GM21526 (cell line): ENCODE results near the gene ABCC9.

Source experiments
- ATAC-seq: cut with Tn5 transposase; IDR thresholded peaks from one replicate; pipeline ENCODE4 v1.9.1; 2021; ENCODE audit warnings: moderate library complexity; ENCODE audit not compliant: unreplicated experiment, low FRiP score

The ABCC9 gene

DNA sequence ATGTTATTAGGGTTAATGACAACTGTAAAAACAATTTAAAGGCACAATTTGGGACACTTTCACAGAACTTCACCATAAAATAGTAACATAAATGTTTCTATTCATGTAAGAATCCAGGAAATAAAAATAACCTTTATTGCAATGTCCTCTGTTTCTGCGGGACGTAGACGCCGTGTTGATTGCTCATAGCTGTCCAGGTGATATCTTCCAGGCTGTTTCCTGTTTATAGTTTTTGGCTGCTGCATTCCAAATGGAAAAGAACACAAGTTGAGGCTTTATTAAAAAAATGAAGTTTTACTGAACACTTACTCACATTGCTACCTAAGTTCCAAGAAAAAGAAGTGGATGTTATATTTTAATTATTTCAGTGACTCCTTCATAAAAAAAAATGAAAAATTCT, 58.6 kb downstream of the ABCC9 start:
- ATAC-seq, result no peak

DNA sequence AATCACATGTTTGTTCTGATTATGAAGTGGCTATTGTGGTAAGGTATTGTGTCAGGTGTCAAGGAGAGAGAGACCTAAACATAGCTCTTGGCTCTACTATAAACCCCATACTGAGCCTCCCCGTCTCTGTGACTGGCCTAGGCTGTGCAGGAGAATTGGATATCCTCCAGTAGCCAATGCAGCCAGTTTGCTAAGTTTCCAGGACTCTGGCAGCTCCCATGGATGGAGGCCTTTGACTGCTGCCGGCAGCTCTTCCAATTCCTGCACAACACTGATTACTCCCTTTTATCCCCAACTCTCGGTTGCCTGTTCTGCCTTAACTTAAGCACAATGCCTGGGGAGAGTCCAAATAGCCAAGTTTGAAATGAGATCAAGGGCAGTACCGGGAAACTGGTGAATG, 59.3 kb downstream of the ABCC9 start:
- no peak for ATAC-seq

DNA sequence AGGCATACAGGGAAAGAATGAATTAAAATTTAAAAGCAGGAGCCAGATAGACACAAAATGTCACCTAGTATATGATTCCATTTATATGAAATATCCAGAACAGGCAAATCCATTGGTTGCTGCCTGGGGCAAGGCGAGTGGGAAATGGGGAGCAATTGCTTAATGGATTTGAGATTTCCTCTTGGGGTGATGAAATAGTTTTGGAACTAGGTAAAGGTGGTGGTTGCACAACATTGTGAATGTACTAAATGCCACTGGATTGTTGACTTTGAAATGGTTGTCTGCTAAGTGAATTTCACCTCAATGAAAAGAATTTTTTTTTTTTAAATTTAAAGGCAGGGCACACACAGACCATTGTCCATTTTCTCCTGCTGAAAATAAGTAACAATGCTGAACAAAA, 61.9 kb downstream of the ABCC9 start:
- ATAC-seq, result no peak

DNA sequence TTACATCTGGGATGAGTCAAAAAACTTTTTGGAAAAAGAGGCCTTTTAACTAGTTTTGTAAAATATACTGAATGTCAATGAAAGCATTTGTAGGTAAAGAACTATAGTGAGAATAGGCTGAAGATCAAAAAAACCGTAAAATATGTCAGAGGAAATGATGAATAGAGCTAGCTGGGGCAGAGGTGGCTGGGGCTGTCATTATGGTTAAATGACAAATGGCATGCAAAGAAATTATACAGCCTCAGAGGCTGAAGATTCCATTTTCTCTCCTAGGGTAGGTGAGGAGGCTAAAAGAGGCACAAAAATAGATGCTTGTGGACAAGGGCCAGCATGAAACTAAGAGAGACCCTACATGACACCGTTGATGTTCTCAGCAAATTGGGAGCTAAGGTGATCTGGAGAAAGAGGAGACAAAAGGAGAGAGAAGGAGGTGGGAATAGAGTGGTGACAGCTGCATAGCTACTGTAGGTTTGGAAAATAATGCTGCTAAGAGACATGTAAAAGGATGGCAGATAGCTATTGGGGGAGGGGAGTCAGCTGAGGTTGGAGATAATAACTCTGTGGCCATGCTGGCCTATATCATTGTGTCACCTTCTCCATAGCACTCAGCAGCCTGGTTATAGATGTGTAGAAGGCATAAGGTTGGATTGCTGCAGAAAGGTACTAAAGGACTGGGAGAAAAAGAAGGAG, 63.8 kb downstream of the ABCC9 start:
- no peak for ATAC-seq

DNA sequence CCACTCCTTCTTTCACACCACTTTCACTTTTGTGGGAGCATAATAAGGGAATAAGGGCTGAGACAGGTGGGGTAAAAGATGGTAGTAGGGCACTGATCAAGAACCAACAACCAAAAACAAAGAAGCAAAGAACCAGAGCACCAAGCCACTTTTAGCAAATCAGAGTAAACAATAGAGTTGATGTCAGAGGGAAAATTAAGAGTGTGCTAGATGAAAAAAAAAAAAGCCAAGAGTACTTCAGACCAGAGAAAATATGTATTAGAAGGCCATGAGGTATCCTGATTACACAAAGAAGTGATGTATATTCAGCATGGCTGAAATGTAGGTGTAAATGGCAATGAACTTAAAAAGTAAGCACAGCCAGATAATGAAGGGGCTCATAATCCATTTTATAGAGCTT, 75.4 kb downstream of the ABCC9 start:
- ATAC-seq, result no peak

DNA sequence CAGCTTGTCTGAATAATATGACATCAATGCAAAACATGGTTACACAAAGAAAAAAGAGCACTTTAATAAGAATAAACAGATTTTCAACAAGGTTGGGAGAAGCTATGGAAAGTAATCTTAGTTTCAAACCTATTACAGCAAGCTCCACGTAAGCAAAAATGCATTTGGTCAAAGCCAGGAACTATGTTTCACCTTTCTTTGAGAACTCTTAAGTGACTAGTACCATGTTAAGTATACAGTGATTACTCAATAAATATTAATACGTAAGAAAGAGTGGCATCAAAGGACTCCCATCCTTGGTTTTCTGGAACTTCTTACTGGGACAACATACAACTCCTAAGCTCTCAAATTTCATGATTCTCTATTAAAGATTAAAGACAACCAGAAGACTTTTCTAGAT, 80.7 kb downstream of the ABCC9 start:
- no peak for ATAC-seq

DNA sequence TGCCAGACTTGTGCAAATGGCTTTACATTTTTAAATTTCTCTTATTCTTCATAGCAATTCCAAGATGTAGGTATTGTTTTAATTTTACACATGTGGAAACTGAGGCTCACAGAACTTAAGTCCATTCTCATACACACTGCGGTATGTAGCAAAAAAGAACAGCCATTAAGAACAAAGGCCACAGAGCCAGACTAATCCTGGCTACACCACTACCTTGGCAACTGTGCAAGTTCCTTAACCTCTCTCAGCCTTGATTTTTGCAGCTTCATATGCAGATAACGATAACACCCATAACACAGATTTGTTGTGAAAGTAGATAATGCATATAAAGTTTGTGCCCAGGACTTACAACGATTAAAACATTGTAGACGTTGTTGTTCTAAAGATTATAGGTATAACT, 81.1 kb downstream of the ABCC9 start:
- ATAC-seq, result no peak

DNA sequence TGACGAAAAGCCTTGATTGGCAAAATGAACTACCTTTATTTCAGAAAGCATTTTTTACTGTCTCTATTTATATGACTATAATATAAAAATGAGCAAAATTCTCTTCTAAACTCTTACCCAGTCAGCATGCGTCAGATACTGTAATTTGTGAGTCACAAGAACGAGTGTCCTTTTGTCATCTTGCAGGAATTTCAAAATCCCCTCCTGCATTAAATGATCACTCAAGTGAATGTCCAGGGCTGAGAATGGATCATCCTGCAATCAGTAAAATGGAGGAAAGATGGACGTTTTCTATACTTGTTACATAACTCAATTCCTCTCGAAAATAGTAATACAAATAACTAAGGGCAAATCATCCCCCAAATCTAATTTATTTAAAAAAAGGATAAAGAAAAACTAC, 89.0 kb downstream of the ABCC9 start:
- no peak for ATAC-seq

DNA sequence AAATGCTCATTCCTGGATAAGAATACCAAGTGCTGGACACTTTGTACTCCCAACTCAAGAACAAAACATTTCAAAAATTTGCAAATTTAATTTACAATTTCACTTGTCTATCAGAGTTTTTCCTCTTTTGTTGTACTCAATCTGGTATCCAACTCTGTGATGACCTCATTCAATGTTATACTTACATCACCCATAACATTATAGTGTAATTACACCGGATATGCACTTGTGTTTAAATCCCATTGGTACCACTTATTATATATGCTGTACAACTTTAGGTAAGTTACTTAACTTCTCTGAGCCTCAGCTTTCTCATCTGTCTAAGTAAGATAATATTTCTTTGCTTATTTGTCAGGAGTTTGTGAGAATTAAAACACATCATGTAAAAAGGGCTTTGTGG, 90.1 kb downstream of the ABCC9 start:
- ATAC-seq, result no peak

DNA sequence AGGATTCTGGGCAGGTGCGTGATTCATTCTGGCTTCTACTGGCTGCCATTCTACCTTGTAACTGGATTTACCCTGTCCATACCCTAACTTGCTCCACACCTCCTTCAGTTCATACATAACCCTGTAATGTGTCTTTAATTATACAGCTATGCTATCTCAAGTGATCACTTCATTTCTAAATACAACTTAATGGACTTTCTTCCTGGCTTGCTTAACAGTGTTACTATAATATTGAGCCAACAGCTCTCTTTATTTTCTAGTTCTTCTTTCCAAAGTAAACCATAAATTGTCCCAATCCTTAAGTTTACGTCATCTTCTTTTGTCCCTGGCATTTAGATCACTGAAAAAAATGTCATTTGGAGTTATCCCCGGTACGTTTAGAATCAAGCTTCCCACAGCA, 90.8 kb downstream of the ABCC9 start:
- ATAC-seq, result no peak

DNA sequence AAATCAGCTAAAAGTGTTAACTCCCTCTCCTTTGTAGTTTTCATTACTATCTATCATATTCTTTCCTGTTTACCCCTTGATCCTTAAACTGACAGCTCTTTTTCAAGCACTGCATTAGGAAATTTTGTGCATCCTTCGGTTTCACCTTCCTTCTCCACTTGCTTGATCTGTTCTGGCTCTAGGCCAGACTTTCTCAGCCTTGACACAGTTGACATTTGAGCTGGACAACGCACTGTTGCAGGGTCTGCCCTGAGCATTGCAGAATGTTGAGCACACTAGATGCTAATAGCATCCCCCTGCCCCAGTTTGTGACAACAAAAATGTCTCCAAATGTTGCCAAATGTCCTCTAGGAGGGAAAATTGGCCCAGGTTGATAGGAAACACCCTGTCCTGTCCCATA, 91.3 kb downstream of the ABCC9 start:
- ATAC-seq, result no peak

DNA sequence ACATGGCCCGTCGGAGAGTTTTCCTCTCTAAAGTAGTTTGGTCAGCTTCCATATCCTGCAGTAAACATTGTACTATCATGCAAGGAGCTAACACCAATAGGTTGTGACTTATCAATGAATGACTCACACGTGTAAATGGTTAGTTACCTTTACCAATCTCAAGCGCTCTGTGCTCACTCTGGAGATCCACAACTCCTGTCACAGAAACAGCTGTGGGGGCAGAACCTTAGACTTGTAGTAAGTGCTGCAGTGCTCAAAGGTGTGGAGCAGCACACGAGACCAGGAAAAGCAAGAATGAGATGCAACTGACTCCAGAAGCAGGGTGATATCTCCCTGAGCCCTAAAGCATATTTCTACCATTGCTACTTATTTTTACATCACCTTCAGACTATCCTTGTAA, 93.0 kb downstream of the ABCC9 start:
- ATAC-seq, result no peak

DNA sequence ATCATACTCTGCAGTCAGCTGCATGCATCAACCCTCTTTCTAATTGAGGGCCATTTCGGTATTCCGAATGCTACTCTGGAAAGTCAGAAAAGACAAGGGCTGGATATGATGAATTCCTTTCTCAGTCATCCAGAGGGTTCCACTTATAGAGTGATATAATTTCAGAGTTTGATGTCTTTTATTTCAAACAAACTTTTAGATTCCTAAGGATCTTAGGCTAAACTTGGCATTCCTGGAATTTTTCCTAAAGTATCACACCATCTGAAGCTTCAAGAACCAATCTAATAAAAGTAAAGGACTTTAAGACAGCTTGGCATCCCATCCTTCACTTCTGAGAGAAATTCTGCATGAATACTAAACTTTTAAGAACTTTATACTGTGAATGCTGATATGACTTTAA, 97.4 kb downstream of the ABCC9 start:
- no peak for ATAC-seq

DNA sequence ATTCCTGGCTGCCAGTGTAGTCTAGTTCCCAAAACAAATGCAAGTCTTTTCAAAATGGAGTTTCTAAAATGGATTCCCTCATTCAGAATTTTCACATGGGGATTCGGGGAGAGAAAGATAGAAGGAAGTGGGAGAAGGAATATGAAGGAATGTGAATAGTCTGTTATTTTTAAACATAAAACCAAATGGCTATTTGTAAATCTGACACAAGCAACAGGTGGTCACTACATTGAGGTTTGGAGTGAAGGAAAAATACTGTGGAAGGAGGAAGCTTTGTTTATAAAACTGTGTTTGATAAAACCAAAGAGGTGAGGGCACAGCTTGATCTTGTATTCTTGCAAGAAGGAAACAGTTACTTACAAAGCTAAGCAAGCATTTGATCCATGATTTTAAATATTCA, 101.5 kb downstream of the ABCC9 start:
- no peak for ATAC-seq

DNA sequence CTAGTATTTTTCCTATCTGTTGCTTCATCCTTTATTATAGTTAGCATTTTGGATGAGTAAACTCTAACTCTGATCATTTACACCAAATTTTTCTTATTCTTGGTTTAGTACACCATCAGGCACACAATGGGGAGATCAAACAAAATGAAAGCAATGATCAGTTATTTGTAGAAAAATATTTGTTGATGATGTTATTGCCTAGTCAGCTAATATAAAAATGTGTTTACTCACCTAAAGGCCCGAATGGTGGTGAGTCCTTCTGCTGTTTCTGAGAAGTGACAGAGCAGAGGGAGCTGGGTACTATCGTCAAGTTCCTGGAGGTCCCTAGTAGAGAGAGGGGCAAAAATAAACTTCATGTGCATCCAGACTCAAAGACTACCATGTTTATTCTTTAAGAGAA, 103.4 kb downstream of the ABCC9 start:
- ATAC-seq, result no peak

DNA sequence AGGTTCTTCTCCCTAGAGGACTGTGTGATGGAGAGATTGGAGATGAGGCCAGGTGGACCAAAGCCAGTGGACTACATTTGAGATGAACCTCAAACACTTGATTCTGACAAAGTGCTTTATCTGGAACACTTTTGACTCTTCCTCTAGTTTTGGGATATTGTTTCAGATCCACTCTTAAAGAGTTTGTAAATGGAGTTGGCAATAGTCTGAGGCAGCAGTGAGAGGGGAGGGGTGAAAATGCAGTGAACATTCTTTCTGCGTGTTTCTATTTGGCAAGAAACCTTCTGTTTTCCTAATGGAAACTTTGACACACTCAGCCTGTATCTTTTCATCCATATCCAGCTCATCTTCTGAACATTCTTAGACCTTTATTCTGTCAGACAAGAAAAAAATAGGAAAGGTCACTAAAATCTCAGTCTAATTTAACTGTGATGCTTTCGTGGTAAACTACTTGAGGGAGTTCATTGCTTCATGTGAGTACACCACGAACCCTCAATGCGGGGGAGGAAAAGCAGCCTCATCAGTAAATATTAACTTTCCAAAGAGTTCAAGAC, 109.4 kb downstream of the ABCC9 start:
- ATAC-seq, result no peak

DNA sequence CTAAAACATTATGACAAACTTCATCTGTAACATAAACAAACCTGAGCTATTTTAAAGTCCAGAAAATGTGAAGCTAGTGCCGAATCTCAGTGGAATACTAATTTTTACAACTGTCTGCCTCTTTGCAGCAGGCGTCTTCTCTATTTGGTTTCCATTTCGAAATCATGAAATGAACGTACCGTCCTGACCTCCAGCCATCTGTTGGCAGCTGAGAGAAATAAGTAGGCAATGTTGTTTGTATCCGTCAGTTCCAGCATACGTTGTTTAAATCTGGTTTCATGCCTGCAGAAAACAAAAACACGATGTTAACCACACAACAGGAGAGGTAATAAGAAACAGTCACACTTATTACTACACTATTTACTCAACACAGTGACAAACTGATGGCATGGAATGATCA, 112.4 kb downstream of the ABCC9 start:
- ATAC-seq, result no peak

DNA sequence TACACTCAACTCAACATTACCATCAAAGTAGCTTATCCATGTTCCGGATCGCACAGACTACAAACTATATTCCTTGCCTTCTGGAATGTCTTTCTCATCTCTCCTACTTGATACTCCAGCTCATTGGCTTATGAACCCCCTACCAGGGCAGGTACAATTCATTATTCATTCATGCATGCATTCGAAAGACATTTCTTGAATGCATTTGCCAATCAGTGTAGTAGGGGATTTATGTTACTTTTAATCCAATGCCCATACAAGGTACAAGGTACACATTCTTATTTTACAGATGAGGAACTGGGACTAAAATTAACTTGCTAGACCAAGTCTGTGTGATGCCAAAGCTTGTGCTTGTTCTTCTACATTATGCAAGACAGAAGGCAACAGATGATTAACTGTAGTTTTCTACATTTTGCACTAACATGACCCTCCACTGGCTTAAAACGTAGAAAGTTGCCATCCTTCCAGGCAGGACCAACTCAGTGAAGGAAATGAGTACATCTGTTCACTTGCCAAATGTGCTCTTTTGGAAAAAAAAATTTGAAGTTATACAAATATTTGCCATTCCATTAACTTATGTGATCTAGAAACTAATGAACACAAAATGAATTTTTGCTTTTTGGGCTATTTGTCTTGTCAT, 113.0 kb downstream of the ABCC9 start:
- ATAC-seq, result no peak

DNA sequence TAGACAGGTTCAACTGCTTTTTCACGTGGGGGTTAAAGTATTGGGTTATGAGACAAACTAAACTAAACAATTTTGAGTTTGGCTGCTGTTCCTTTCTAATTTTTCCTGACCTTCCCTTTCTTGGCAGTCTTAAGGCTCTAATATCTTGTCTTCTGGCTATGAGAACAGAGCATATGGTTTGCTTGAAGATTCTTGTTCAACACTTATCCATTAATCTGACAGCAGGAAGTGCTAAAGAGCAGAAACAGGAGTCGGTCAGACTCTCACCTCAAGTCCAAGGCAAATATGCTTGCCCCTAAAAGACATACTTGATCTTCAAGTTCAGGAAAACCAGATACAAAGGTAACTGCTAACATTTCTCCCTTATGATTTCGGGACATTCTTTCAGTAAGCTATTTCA, 114.1 kb downstream of the ABCC9 start:
- no peak for ATAC-seq

DNA sequence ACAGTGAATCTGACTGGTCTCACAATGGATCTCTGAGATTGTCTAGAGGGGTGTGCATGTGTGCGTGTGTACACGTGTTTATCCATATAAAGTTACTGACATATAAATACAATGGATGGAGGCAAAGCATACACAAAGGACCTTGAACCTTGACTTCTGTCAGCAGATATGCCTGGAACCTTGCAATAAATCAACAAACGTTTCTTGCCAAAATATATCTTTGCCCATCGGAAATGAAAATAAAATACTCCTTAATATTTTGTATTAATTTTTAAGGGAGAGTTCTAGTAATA, 114.7 kb downstream of the ABCC9 start:
- no peak for ATAC-seq

DNA sequence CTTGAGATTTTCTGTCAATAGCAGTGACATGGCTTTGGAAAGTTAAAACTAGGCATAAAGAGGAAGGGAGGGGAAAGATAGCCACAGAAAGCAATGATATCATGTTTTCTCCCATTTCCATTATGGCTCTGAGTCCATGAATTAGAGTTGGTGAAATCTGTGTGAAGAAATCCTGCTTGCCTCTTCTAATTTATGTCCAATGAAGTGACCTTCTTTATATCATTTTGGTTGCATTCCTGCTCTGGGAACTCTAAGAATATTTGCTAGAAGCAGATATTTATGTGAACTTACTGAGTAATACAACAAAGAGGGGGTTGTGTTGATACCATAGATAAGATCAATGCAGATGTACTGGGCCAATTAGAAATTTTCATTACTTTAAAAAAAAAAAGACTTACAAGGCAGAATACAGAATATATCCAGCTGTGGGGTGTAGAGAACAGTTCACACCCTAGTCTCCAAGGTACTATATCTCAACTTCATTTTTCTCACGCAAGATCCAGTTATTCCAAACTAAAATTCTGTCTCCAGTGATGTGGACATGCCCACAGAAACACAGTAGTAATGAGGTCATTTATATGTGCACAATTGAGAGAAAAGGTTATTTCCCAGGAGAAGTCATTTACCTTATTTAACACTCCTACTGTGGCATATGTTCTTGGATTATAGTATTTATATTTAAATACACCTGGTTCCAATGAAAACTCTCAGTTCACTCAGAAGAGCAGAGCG, 115.2 kb downstream of the ABCC9 start:
- no peak for ATAC-seq

DNA sequence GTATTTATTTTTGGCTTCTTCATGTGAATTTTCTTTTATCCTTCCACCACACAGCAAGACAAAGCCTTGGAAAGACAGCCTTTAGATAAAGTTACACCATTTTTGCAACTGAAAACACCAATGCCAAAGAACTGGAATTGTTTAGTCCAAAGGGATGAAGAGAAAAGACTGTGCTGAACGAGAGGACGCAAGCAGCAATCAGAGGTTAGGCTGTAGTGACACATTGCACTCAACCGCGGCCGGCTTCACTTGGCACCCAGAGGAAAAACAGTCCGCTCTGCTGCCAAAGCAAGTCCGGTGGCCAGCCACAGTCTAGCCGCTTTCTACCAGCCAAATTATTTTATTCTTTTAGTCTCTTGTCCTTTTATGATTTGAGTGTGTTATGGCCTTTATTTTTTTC, 117.6 kb downstream of the ABCC9 start:
- no peak for ATAC-seq
